Measurements from ENCODE around the gene RNF212B. TPM values are rescaled to one million over a fixed set of nuclear protein-coding genes. Genes with fewer than 3 reads are reported as not detected.

RNF212B gene
- total and polyA plus RNA-seq, 9 donors: 0.52 TPM; not detected in 8

GRCh38 chr14:23302290-23303225 is 64.8 kb downstream of the RNF212B start, which contains the start of gene PPP1R3E:
Gene PPP1R3E, minus strand, starts transcription at chr14:23302859. Its CDS starts 283 bp downstream, at chr14:23302576.
- H3K4me3 ChIP-seq (ENCODE audit: low read length): peak within 1 kb of the TSS; percentile 76
- H3K9me3 ChIP-seq (replicated peaks; ENCODE audit: control insufficient read depth, low read depth, low read length): no peaks in the 10 kb centered on the region
- WGBS (ENCODE audit: insufficient coverage): under 1% methylated on average over 66 of the region's 81 CpGs
- peak; percentile 79 for DNase-seq
- H3K27ac ChIP-seq (ENCODE audit: low read length): peak within 1 kb of the TSS; percentile 96
- no peaks in the 10 kb centered on the region for H3K27me3 ChIP-seq (ENCODE audit: control insufficient read depth, insufficient read depth, low read length)
- peaks cover 32% of the 10 kb centered on the region for H3K4me1 ChIP-seq (ENCODE audit: control insufficient read depth, insufficient read depth, low read length)
- peaks cover 19% of the 10 kb centered on the region for H3K36me3 ChIP-seq (ENCODE audit: control insufficient read depth, insufficient read depth, low read length)

- H3K4me1 ChIP-seq (ENCODE audit: control insufficient read depth, insufficient read depth, low read length): peaks cover 35% of the 10 kb centered on the region
- WGBS (ENCODE audit: insufficient coverage): under 1% methylated on average over 18 of the region's 24 CpGs
- H3K9me3 ChIP-seq (replicated peaks; ENCODE audit: control insufficient read depth, low read depth, low read length): no peaks in the 10 kb centered on the region
- peak; percentile 96 for DNase-seq
- H3K27ac ChIP-seq (ENCODE audit: low read length): peak within 1 kb of the TSS; percentile 97
- H3K27me3 ChIP-seq (ENCODE audit: control insufficient read depth, insufficient read depth, low read length): no peaks in the 10 kb centered on the region
- H3K4me3 ChIP-seq (ENCODE audit: low read length): peak within 1 kb of the TSS; percentile 81
- H3K36me3 ChIP-seq (ENCODE audit: control insufficient read depth, insufficient read depth, low read length): peaks cover 35% of the 10 kb centered on the region
Observed at GRCh38 chr14:23306412-23307145, 68.8 kb downstream of the RNF212B start, which contains the start of gene BCL2L2. Gene BCL2L2, plus strand, starts transcription at chr14:23306833. Its CDS starts 935 bp downstream, at chr14:23307768.

DNA sequence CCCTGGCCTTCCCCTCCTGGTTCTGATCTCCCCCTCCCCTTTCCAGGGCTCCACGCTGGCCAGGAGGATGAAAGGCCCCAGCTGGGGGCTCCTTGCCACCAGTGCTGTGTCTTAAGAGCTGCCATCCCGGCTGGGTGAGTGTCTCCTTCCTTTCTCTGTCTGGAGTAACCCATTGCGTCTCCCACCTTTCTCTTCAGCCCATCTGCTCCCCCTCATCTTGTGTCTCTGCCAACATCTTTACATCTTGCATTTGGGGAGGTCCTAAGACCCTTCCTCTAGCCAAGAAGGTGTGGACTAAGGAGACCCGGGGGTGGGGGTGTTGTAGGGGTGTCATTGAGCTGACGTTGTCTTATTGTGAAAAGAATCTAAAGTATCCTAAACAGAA is 69.4 kb downstream of the RNF212B start:
- Histone ChIP-seq H3K27ac (ENCODE audit: low read length) (peak overlapping the region; percentile 97), H3K4me3 (ENCODE audit: low read length) (peak overlapping the region; percentile 81), H3K27me3 (ENCODE audit: control insufficient read depth, insufficient read depth, low read length) (no peaks in the 10 kb centered on the region), H3K9me3 (replicated peaks; ENCODE audit: control insufficient read depth, low read depth, low read length) (no peaks in the 10 kb centered on the region), H3K36me3 (ENCODE audit: control insufficient read depth, insufficient read depth, low read length) (peaks cover 40% of the 10 kb centered on the region), H3K4me1 (ENCODE audit: control insufficient read depth, insufficient read depth, low read length) (peaks cover 35% of the 10 kb centered on the region)
- DNase-seq: peak; percentile 52
- 0% methylated on average over 2 of the region's 5 CpGs for WGBS (ENCODE audit: insufficient coverage)

- H3K27me3 ChIP-seq (ENCODE audit: control insufficient read depth, insufficient read depth, low read length): no peaks in the 10 kb centered on the region
- 83% methylated on average over 15 of the region's 22 CpGs for WGBS (ENCODE audit: insufficient coverage)
- peak overlapping the region; percentile 81 for H3K4me3 ChIP-seq (ENCODE audit: low read length)
- peak overlapping the region; percentile 97 for H3K27ac ChIP-seq (ENCODE audit: low read length)
- peaks cover 40% of the 10 kb centered on the region for H3K36me3 ChIP-seq (ENCODE audit: control insufficient read depth, insufficient read depth, low read length)
- no peak for DNase-seq
- H3K4me1 ChIP-seq (ENCODE audit: control insufficient read depth, insufficient read depth, low read length): peaks cover 31% of the 10 kb centered on the region
- H3K9me3 ChIP-seq (replicated peaks; ENCODE audit: control insufficient read depth, low read depth, low read length): no peaks in the 10 kb centered on the region
Observed at GRCh38 chr14:23307687-23308644, 70.2 kb downstream of the RNF212B start.

GRCh38 chr14:23308721-23309445 is 71.1 kb downstream of the RNF212B start:
- no peak for DNase-seq
- Histone ChIP-seq H3K4me3 (ENCODE audit: low read length) (no peak overlapping the region), H3K27me3 (ENCODE audit: control insufficient read depth, insufficient read depth, low read length) (no peaks in the 10 kb centered on the region), H3K9me3 (replicated peaks; ENCODE audit: control insufficient read depth, low read depth, low read length) (no peaks in the 10 kb centered on the region), H3K27ac (ENCODE audit: low read length) (no peak overlapping the region), H3K4me1 (ENCODE audit: control insufficient read depth, insufficient read depth, low read length) (peaks cover 27% of the 10 kb centered on the region), H3K36me3 (ENCODE audit: control insufficient read depth, insufficient read depth, low read length) (peaks cover 40% of the 10 kb centered on the region)
- WGBS (ENCODE audit: insufficient coverage): 86% methylated on average over 13 of the region's 17 CpGs

DNA sequence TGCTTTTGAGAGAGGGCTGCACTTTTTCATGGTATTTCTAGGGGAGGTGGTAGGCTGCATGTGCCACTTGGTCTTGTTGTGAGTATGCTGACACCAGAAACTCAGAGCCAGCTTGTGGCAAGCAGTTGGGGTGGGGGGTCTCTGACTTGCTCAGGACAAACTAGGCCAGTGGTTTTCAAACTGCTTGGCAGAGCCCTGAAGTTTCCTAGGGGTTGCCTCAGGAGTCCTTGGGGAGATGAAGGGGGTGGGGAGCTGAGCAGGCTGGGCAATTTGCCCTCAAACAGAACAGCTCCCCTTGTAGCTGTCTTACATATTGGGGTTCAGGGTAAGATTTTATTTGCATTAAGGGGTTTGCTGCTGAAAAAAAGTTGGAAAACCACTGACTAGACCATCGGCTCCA is 72.8 kb downstream of the RNF212B start:
- DNase-seq: no peak
- no peaks in the 10 kb centered on the region for H3K9me3 ChIP-seq (replicated peaks; ENCODE audit: control insufficient read depth, low read depth, low read length)
- no peak overlapping the region for H3K27ac ChIP-seq (ENCODE audit: low read length)
- H3K27me3 ChIP-seq (ENCODE audit: control insufficient read depth, insufficient read depth, low read length): no peaks in the 10 kb centered on the region
- no peak overlapping the region for H3K4me3 ChIP-seq (ENCODE audit: low read length)
- WGBS (ENCODE audit: insufficient coverage): no CpG with 5 or more reads among the region's 1 CpG
- peaks cover 27% of the 10 kb centered on the region for H3K4me1 ChIP-seq (ENCODE audit: control insufficient read depth, insufficient read depth, low read length)
- H3K36me3 ChIP-seq (ENCODE audit: control insufficient read depth, insufficient read depth, low read length): peaks cover 40% of the 10 kb centered on the region

DNA sequence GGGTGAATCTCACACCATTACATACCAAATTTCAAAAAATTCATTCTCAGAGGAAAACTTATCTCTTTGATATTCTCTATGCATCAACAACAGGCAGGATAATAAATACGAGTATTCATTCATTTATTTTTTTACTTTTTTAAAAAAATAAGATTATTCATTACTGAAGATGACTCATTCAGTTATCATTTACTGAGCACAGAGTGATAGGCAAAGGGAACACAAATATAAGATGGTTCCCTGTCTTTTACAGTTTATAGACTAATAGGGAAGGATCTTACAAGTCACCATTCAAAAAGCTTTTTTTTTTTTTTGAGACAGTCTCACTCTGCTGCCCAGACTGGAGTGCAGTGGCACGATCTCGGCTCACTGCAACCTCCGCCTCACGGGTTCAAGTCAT is 78.6 kb downstream of the RNF212B start:
- no peak for DNase-seq
- Histone ChIP-seq H3K36me3 (ENCODE audit: control insufficient read depth, insufficient read depth, low read length) (peaks cover 8% of the 10 kb centered on the region), H3K4me3 (ENCODE audit: low read length) (no peak overlapping the region), H3K27ac (ENCODE audit: low read length) (no peak overlapping the region), H3K4me1 (ENCODE audit: control insufficient read depth, insufficient read depth, low read length) (peaks cover 6% of the 10 kb centered on the region), H3K27me3 (ENCODE audit: control insufficient read depth, insufficient read depth, low read length) (no peaks in the 10 kb centered on the region), H3K9me3 (replicated peaks; ENCODE audit: control insufficient read depth, low read depth, low read length) (no peaks in the 10 kb centered on the region)
- WGBS (ENCODE audit: insufficient coverage): 100% methylated on average over 2 of the region's 5 CpGs

DNA sequence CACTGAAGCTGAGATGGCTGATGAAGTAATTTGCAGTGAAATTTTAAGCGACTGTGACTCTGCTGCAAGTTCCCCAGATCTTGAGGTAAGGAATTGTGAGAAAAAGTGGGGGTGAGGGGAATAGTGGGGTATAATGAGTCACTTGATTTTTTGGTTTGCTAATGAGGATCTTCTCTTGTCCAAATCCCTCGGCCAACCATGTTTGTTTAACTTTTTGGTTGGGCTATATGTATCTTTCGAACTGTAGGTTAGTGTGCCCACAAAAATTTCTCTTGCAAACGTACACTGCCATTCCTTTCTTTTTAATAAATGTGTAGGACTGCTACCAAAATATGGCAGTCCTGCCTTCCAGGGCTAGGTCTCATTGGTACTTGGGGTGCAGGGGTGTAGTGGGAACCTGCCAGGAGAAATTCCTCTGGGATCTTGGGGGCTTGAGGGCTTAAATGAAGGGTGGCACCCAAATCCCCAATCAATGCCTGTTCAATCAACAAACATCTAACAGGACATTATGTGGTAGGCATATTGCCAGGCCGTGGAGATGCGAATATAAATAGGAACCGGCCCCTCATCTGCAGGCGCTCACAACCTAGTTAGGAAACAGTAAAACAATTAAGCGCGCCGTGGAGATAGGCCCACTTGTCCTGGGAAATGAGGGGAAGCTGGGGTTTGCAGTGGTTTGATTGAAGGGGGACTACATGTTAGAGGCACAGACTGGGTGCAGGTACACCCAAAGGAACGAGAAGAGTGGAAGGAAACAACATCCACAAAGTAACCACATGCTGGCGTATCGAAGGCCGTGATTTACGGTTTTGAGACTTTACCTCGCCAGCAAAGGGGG is 82.2 kb downstream of the RNF212B start:
- no peaks in the 10 kb centered on the region for H3K27me3 ChIP-seq (ENCODE audit: control insufficient read depth, insufficient read depth, low read length)
- peak; percentile 50 for DNase-seq
- 89% methylated on average over 7 of the region's 17 CpGs for WGBS (ENCODE audit: insufficient coverage)
- H3K4me3 ChIP-seq (ENCODE audit: low read length): peak overlapping the region; percentile 55
- H3K36me3 ChIP-seq (ENCODE audit: control insufficient read depth, insufficient read depth, low read length): peaks cover 27% of the 10 kb centered on the region
- H3K9me3 ChIP-seq (replicated peaks; ENCODE audit: control insufficient read depth, low read depth, low read length): no peaks in the 10 kb centered on the region
- peak overlapping the region; percentile 99 for H3K27ac ChIP-seq (ENCODE audit: low read length)
- peaks cover 20% of the 10 kb centered on the region for H3K4me1 ChIP-seq (ENCODE audit: control insufficient read depth, insufficient read depth, low read length)

Measured in muscle of leg (tissue), 11 donors.